IPS-20b (cell line): ENCODE results near the gene POLR3E.

Experiments used
- H3K27ac ChIP-seq: one replicate; pipeline ENCODE4 v1.5.1; 2013; ENCODE audit warnings: low read length
- H3K27me3 ChIP-seq: 2 replicates; pipeline ENCODE4 v1.6.1; 2013; ENCODE audit warnings: mild to moderate bottlenecking, low read length, inconsistent platforms; ENCODE audit not compliant: insufficient read depth
- H3K36me3 ChIP-seq: 2 replicates; pipeline ENCODE4 v1.6.1; 2013; ENCODE audit warnings: low read depth, mild to moderate bottlenecking, inconsistent platforms, low read length, moderate library complexity; ENCODE audit not compliant: insufficient read depth
- H3K4me1 ChIP-seq: 2 replicates; pipeline ENCODE4 v1.6.1; 2013; ENCODE audit warnings: mild to moderate bottlenecking, control low read depth, inconsistent platforms, low read length, moderate library complexity; ENCODE audit not compliant: insufficient read depth
- H3K4me3 ChIP-seq: 2 replicates; pipeline ENCODE4 v1.5.1; 2013; ENCODE audit warnings: mild to moderate bottlenecking, low read length, inconsistent platforms
- H3K9ac ChIP-seq: 2 replicates; pipeline ENCODE4 v1.6.1; 2013; ENCODE audit warnings: low read depth, mild to moderate bottlenecking, inconsistent platforms, low read length, moderate library complexity
- H3K9me3 ChIP-seq: 2 replicates; pipeline ENCODE4 v1.6.1; 2013; ENCODE audit warnings: mild to moderate bottlenecking, low read depth, low read length, inconsistent platforms; ENCODE audit not compliant: insufficient read depth

Gene POLR3E, protein sequence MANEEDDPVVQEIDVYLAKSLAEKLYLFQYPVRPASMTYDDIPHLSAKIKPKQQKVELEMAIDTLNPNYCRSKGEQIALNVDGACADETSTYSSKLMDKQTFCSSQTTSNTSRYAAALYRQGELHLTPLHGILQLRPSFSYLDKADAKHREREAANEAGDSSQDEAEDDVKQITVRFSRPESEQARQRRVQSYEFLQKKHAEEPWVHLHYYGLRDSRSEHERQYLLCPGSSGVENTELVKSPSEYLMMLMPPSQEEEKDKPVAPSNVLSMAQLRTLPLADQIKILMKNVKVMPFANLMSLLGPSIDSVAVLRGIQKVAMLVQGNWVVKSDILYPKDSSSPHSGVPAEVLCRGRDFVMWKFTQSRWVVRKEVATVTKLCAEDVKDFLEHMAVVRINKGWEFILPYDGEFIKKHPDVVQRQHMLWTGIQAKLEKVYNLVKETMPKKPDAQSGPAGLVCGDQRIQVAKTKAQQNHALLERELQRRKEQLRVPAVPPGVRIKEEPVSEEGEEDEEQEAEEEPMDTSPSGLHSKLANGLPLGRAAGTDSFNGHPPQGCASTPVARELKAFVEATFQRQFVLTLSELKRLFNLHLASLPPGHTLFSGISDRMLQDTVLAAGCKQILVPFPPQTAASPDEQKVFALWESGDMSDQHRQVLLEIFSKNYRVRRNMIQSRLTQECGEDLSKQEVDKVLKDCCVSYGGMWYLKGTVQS

DNA sequence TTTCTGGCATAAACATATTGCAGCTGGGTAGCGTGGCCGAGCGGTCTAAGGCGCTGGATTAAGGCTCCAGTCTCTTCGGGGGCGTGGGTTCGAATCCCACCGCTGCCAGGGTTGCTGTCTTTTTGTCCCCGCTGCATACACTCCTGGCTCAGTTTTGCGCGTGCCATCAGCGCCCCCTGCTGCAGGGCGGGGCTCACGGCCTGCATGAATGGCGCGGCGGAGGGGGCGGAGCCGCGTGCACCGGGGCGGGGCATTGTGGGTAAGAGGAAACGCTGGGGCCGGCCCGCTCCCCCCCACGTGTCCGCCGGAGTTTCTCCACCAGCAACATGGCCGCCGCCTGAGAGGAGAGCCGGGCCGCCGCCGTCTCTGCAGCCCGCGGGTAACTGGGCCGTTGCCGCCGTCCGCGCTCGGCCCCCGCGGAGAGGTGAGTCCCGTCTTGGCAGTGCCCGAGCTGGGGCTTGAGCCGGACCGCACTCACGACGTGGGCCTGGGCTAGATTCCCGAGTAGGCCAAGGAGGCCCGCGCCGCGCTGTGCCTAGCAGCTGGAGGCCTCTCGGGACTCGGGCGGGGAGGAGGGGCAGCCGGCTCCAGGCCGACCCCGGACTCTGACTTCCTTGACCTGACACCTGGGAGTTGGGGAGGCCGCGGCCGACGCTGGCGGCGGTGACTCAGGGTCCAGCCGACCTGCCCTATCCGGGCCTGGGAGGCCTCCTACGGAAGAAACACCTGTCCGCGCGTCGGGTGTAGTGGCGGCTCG, at the start of gene POLR3E:
TSS of gene POLR3E (plus strand) at position 296 of the 757 bp plus-strand sequence. CDS start 5,560 bp downstream, outside the sequence.
- Histone ChIP-seq H3K4me1 (no peaks in the 10 kb centered on the region; the same call in 1 of the 2 replicates), H3K4me3 (peak within 1 kb of the TSS; percentile 87), H3K27ac (peak within 1 kb of the TSS; percentile 68), H3K36me3 (peaks cover 6% of the 10 kb centered on the region), H3K9me3 (no peaks in the 10 kb centered on the region), H3K9ac (peak within 1 kb of the TSS; percentile 87), H3K27me3 (no peaks in the 10 kb centered on the region)

DNA sequence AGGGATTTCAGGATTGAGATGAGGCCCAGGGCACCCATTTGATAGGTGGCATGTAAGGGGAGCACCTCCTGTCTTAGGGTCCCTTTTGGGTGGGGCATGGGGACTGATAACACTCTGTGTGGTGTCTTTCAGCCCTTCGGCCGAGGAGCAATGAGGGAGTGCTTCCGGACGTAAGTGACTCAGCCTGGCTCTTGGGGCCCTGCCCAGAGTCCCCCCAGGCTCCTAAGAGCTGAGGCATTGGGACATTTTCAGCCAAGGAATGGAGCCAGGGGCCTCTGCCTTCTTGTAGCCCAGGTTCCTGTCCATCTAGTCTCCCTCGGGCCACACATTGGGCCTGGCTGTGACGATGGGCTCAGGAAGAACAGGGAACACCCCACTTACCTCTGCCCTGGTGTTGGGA, 46.7 kb upstream of the POLR3E start:
- H3K27ac ChIP-seq = no peak overlapping the region
- no peak overlapping the region for H3K4me3 ChIP-seq
- no peaks in the 10 kb centered on the region for H3K27me3 ChIP-seq
- peaks cover 6% of the 10 kb centered on the region; the same call in 1 of the 2 replicates for H3K9me3 ChIP-seq
- H3K4me1 ChIP-seq = no peaks in the 10 kb centered on the region
- H3K36me3 ChIP-seq = peaks cover 30% of the 10 kb centered on the region
- H3K9ac ChIP-seq = no peak overlapping the region

DNA sequence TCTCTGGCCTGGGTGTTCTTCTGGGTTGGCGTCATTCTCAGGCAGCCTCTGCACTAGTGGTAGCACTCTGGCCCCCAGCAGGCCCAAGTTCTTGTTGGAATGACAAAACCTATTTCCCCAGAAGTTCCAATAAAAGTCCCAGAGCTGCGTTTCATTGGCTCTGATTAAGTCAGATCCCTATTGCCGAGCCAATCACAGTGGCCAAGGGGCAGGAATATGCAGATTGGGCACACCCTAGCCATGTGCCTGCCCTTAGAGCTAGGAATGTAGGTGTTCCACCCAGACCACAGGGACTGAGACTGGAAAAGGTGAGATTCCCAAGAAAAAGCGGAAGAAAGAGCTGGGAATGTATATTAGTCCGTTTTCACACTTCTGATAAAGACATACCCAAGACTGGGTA, 44.9 kb upstream of the POLR3E start:
- Histone ChIP-seq H3K27ac (no peak overlapping the region), H3K4me1 (no peaks in the 10 kb centered on the region), H3K27me3 (no peaks in the 10 kb centered on the region), H3K9me3 (peaks cover 6% of the 10 kb centered on the region; the same call in 1 of the 2 replicates), H3K4me3 (no peak overlapping the region), H3K9ac (no peak overlapping the region), H3K36me3 (peaks cover 33% of the 10 kb centered on the region)

DNA sequence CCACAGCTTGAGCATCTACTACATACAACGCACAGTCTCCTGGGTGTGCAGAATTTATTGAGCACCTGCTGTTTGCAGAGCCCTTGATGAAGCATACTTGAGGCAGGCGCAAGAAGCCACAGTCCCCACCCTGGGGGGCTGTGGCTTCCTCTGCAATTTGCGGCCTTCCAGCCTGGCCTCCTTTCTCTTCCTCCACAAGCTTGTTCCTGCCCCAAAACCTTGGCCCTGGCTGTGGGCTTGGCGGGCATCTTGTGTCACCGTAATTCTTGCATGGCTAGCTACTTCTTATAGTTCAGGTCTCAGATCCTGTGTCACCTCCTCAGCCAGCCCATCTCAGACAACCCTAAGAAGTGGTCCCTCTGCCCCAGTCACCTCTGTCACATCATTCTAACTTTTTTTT, 43.9 kb upstream of the POLR3E start:
- Histone ChIP-seq H3K4me1 (no peaks in the 10 kb centered on the region), H3K36me3 (peaks cover 39% of the 10 kb centered on the region), H3K9ac (no peak overlapping the region), H3K4me3 (no peak overlapping the region), H3K27me3 (no peaks in the 10 kb centered on the region), H3K9me3 (peaks cover 6% of the 10 kb centered on the region; the same call in 1 of the 2 replicates), H3K27ac (no peak overlapping the region)

DNA sequence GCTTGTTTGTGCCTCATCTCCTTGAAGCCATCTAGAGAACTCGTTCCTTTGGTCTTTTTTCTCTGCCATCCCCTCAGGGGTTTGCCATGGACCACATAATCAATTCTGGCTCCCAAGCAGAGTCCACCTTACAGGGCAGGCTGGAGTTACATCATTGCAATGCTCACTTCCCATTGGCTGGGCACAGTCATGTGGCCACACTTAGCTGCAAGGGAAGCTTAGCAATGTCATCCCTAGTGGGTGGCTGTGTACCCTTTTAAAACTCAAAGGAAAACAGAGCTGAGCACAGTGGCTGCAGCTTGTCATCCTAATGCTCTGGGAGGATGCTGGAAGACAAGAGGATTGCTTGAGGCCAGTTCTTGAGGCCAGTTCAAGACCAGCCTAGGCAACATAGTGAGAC, 41.9 kb upstream of the POLR3E start:
- Histone ChIP-seq H3K9ac (no peak overlapping the region), H3K27me3 (no peaks in the 10 kb centered on the region), H3K27ac (no peak overlapping the region), H3K4me3 (no peak overlapping the region), H3K9me3 (peaks cover 6% of the 10 kb centered on the region; the same call in 1 of the 2 replicates), H3K4me1 (no peaks in the 10 kb centered on the region), H3K36me3 (peaks cover 58% of the 10 kb centered on the region)

DNA sequence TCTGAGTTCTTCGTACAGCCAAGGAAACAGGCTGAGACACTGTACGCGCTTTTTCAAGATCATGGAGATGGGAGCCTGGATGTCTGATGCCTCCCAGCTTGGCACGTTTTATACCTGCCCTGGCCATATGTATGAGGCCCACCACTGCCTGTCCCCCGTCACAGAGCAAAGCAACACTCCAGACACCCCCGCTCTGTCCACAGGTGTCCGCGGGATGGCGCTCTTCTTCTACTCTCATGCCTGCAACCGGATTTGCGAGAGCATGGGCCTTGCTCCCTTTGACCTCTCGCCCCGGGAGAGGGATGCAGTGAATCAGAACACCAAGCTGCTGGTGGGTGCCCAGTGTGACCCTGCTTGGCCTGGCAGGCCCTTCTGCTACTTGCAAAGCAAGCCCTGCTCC, 39.8 kb upstream of the POLR3E start:
- Histone ChIP-seq H3K36me3 (peaks cover 55% of the 10 kb centered on the region), H3K4me3 (no peak overlapping the region), H3K9me3 (peaks cover 6% of the 10 kb centered on the region; the same call in 1 of the 2 replicates), H3K4me1 (no peaks in the 10 kb centered on the region), H3K27ac (no peak overlapping the region), H3K9ac (no peak overlapping the region), H3K27me3 (no peaks in the 10 kb centered on the region)

DNA sequence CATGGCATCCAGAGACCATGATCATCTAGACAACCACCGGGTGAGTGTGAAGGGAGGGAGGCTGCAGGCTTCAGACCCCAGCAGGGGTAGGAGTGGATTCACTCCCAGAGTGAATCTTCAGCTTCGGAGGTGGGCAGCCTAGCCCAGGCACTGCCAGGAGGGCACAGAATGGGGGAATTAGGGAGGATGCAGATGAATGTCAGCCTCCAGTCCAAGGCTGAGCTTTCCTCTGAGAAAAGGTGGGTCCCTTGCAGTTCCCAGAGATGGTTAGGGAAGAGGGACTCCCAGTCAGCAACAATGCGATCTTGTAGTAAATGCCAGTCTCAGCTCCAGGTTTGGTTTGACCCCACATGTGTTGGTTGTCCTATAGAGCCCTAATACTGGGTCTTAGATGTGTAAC, 36.7 kb upstream of the POLR3E start:
- Histone ChIP-seq H3K4me3 (no peak overlapping the region), H3K27me3 (no peaks in the 10 kb centered on the region), H3K9me3 (peaks cover under 1% of the 10 kb centered on the region; the same call in 1 of the 2 replicates), H3K36me3 (peaks cover 49% of the 10 kb centered on the region), H3K27ac (no peak overlapping the region), H3K9ac (no peak overlapping the region), H3K4me1 (no peaks in the 10 kb centered on the region)

DNA sequence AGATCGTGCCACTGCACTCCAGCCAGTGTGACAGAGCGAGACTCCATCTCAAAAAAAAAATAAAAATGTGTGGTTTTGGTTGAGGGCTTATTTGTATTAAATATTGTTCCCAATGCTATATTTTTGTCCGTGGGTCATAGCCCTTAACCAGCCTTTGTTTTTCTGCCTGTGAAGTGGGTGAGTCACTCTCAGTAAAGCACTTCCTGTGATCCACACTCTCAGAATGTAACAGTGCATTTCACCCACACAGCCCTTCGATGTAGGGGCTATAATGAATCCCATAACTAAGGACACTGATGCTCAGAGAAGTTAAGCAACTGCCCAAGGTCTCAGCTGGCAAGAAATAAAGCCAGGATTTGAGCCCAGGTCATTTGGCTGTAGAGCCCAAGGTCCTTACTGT, 34.7 kb upstream of the POLR3E start:
- Histone ChIP-seq H3K4me3 (no peak overlapping the region), H3K27me3 (no peaks in the 10 kb centered on the region), H3K9ac (no peak overlapping the region), H3K27ac (no peak overlapping the region), H3K36me3 (peaks cover 39% of the 10 kb centered on the region), H3K4me1 (no peaks in the 10 kb centered on the region), H3K9me3 (no peaks in the 10 kb centered on the region)

DNA sequence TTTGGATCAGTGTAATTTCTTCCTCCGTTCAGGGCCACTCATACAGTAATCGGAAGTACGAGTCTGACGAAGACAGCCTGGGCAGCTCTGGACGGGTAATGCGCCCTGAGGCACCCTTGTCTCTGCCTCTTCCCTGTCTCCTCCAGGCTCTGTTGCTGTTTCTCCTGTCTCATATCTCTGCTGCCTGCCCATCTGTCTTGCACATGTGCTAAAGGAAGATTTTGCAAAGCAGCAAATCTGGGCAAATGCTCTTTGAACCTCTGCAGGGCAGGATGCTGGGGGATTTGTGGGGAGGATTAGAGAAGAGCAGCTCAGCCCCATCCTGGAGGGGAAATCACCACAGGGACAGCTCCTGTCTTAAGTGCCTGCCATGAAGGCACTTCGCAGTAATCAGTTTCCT, 32.4 kb upstream of the POLR3E start:
- Histone ChIP-seq H3K4me3 (no peak overlapping the region), H3K9ac (no peak overlapping the region), H3K36me3 (peaks cover 28% of the 10 kb centered on the region), H3K27me3 (no peaks in the 10 kb centered on the region), H3K4me1 (no peaks in the 10 kb centered on the region), H3K9me3 (no peaks in the 10 kb centered on the region), H3K27ac (no peak overlapping the region)

DNA sequence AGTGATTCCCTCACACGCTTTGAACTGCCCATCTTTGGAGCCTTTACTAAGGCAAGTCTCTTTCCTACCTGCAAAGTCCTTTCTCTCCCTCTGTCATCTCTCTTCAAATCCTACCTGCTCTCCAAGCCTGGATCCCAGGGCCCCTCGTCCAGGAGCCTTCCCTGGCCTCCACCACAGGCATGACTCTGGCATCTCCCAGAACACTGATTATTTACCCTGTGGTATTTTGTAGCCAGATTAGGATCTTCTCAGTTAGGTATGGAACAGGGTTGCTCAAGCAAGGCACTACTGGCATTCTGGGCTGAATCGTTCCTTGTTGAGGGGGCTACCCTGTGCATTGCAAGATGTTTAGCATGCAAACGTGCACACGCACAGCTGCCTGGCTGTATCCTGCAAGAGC, 31.9 kb upstream of the POLR3E start:
- H3K4me3 ChIP-seq = no peak overlapping the region
- H3K36me3 ChIP-seq = peaks cover 26% of the 10 kb centered on the region
- H3K9me3 ChIP-seq = no peaks in the 10 kb centered on the region
- H3K27ac ChIP-seq = no peak overlapping the region
- no peaks in the 10 kb centered on the region for H3K4me1 ChIP-seq
- no peak overlapping the region for H3K9ac ChIP-seq
- no peaks in the 10 kb centered on the region for H3K27me3 ChIP-seq

DNA sequence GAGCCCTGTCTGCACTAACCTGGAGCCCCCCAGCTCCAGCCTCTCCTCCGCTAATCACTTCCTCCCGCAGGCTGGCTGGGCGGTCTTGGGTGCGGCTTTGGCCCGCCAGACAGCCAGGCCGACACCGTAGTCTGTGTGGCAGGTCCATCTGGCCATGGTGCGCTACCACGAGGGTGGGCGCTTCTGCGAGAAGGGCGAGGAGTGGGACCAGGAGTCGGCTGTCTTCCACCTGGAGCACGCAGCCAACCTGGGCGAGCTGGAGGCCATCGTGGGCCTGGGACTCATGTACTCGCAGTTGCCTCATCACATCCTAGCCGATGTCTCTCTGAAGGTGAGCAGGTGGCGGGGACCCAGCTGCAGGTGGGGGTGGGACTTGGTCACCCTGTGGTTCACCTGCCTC, 30.7 kb upstream of the POLR3E start:
- no peaks in the 10 kb centered on the region for H3K9me3 ChIP-seq
- no peaks in the 10 kb centered on the region for H3K27me3 ChIP-seq
- H3K4me3 ChIP-seq = no peak overlapping the region
- H3K9ac ChIP-seq = no peak overlapping the region
- H3K4me1 ChIP-seq = no peaks in the 10 kb centered on the region
- no peak overlapping the region for H3K27ac ChIP-seq
- peaks cover 24% of the 10 kb centered on the region for H3K36me3 ChIP-seq
